A172 (cell line): Measurements from ENCODE around the gene PITPNM2. TPM values are rescaled to one million over a fixed set of nuclear protein-coding genes. Genes with fewer than 3 reads are reported as not detected.
A peak's percentile ranks its signal among the peaks of the same experiment; 100 is the strongest.

Experiments
- DNase-seq: peaks from one replicate; pipeline ENCODE4 v3.0.0-alpha.2; 2015; ENCODE audit warnings: low spot score
- total RNA-seq: library from RNA; depleted of rRNA; stranded (reverse); fragments of >200 nt; shearing (Covaris generic); gene quantifications from 2 replicates; pipeline ENCODE4 v1.2.3, GENCODE V29; 2014

PITPNM2 gene
- total RNA-seq, 1 experiment from 2014 or later = 1.8 TPM

- no peak for DNase-seq
These were observed 7.0 kb downstream of the PITPNM2 start for GRCh38 chr12:123143736-123144461.

GRCh38 chr12:123142921-123143735, 7.8 kb downstream of the PITPNM2 start:
- DNase-seq = peak; percentile 44

GRCh38 chr12:123142518-123142840, 8.4 kb downstream of the PITPNM2 start:
- no peak for DNase-seq

GRCh38 chr12:123141615-123142517, 9.0 kb downstream of the PITPNM2 start:
- DNase-seq = peak; percentile 83

- DNase-seq = no peak
These were observed 9.9 kb downstream of the PITPNM2 start for GRCh38 chr12:123140676-123141614.

DNA sequence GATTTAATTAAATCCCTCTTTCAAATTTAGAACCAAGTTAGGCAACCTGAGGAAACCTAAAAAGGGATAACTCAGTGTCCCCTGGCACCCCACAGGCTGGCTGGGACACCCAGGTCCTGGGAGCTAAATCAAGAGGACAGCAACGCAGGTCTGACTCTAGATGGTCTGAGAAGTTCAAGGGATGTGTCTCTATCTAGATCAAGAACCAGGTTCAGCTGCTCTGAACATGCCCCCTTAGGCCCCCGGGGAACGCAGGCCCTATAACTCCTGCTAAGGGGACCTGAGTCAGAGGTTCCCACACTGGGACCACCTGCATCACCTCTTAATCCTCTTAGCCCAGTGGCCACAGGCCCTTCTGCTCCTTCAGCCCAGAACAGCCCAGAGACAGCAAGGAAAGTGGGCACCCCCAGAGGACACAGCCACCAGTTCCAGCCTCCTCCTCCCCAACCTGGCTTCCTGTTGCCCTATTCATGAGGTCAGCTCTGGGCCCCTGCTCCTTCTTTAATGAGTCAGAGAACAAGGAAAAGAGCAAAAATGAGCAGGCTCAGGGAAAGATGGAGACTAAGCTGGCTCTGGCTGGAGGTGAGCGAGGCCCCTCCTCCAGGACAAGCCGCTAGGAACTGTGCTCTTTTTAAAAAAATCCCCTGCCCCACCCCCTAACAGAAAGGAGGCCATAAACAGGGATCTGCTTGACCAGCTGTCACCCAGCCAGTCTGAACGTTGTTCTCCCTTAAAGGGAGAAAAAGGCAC, 10.8 kb downstream of the PITPNM2 start:
- peak; percentile 54 for DNase-seq

DNA sequence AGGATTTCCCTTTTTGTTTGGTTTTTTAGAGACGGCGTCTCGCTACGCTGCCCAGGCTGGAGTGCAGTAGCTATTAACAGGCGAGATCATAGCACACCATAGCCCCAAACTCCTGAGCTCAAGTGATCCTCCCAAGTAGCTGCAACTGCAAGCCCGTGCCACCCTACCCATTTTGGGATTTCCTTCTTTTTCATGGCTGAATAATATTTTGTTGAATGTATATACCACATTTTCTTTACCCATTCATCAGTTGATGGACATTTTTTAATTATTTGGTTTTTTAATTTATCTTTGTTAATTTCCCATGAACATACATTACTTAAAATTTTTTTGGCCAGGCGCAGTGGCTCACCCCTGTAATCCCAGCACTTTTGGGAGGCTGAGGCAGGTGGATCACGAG, 15.2 kb downstream of the PITPNM2 start:
- DNase-seq = no peak

GRCh38 chr12:123134826-123135225, 16.1 kb downstream of the PITPNM2 start:
- DNase-seq = no peak

GRCh38 chr12:123134271-123134671, 16.6 kb downstream of the PITPNM2 start:
- DNase-seq = no peak

GRCh38 chr12:123133701-123134100, 17.2 kb downstream of the PITPNM2 start:
- DNase-seq = no peak

DNA sequence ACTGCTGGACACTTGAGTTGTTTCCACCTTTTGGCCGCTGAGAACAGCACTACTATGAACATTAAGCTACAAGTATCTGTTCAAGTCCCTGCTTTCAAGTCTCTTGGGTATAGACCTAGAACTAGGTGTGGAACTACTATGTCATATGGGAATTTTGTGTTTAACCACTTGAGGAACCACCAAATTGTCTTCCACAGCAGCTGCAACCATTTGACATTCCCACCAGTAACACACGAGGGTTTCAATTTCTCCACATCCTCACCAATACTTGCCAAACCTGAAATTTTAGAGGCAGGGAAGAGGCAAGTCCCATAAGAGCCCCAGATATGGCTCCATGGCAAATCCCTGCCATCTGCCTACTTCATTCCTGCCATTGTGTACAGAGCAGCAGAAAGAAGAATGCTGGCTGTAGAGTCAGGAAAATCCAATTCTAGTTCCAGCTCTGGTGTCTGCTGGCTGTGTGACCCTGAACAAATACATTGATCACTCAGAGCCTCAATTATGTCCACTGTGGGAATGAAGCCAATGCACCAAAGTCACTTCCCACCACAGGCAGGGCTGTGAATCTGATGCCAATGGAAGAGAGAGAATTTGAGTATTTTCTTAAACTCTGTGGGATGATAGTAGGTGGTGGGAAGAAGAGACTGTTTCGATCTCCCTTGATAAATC, 17.8 kb downstream of the PITPNM2 start:
- DNase-seq = no peak

- DNase-seq = no peak
These were observed 18.9 kb downstream of the PITPNM2 start for GRCh38 chr12:123131879-123132402.

- DNase-seq = no peak
These were observed 19.5 kb downstream of the PITPNM2 start for GRCh38 chr12:123131291-123131832.

DNA sequence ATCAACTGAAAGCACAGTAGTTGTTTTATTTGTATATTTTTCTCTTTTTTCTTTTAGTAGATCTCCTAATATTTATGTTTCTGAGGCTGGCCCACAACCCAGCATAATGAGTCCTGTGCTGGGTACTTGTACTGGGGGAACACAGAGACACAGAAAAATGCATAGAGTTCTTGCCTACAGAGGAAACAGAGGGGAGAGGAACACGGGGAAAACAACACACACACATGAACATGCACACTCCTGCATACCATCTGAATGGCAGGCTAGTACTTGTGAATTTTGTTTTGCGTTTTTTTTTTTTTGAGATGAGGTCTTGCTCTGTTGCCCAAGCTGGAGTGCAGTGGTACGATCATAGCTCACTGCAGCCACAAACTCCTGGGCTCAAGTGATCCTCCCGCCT, 21.3 kb downstream of the PITPNM2 start:
- no peak for DNase-seq

GRCh38 chr12:123127182-123127495, 23.8 kb downstream of the PITPNM2 start:
- no peak for DNase-seq

GRCh38 chr12:123126294-123127181, 24.4 kb downstream of the PITPNM2 start:
- DNase-seq = peak; percentile 95

- no peak for DNase-seq
These were observed 28.3 kb downstream of the PITPNM2 start for GRCh38 chr12:123122626-123123025.

- DNase-seq = no peak
These were observed 29.2 kb downstream of the PITPNM2 start for GRCh38 chr12:123121670-123122069.
